Trophoblast cell (in vitro differentiated cells and primary cell): ENCODE data around the gene ACTR3.
"Not testable (repeated sequence)": the region's sequence is repeated elsewhere in the genome, so short reads cannot be mapped to it uniquely, and the experiment has no call there.

Experiments
- DNase-seq, 2 donors: peaks; one replicate each; pipeline ENCODE4 v3.0.0-alpha.2; 2016
- H2AFZ ChIP-seq: 2 replicates; pipeline ENCODE4 v1.6.1; 2013; ENCODE audit warnings: low read length, moderate library complexity, mild to moderate bottlenecking; ENCODE audit not compliant: insufficient read depth, poor library complexity
- H2AK5ac ChIP-seq: 2 replicates; pipeline ENCODE4 v1.6.1; 2013; ENCODE audit warnings: mild to moderate bottlenecking, low read length
- H2BK120ac ChIP-seq: 2 replicates; pipeline ENCODE4 v1.6.1; 2013; ENCODE audit warnings: low read length, mild to moderate bottlenecking, moderate library complexity; ENCODE audit not compliant: insufficient read depth, poor library complexity
- H2BK12ac ChIP-seq: 2 replicates; pipeline ENCODE4 v1.6.1; 2013; ENCODE audit warnings: mild to moderate bottlenecking, low read length, moderate library complexity
- H2BK5ac ChIP-seq: 2 replicates; pipeline ENCODE4 v1.6.1; 2013; ENCODE audit warnings: low read length, low read depth, moderate library complexity, mild to moderate bottlenecking; ENCODE audit not compliant: poor library complexity
- H3K14ac ChIP-seq: 2 replicates; pipeline ENCODE4 v1.6.1; 2013; ENCODE audit warnings: mild to moderate bottlenecking, low read length
- H3K18ac ChIP-seq: 2 replicates; pipeline ENCODE4 v1.6.1; 2013; ENCODE audit warnings: mild to moderate bottlenecking, low read length
- H3K23ac ChIP-seq: 2 replicates; pipeline ENCODE4 v1.6.1; 2013; ENCODE audit warnings: low read length
- H3K27ac ChIP-seq: 2 replicates; pipeline ENCODE4 v1.5.1; 2013; ENCODE audit warnings: low read depth, mild to moderate bottlenecking, inconsistent platforms, low read length, moderate library complexity
- H3K27me3 ChIP-seq: 2 replicates; pipeline ENCODE4 v1.6.1; 2013; ENCODE audit warnings: inconsistent platforms, mild to moderate bottlenecking, low read length, moderate library complexity; ENCODE audit not compliant: insufficient read depth
- H3K36me3 ChIP-seq, 2 experiments: 1 replicate in 1 of 2; 2 replicates in 1 of 2; pipeline ENCODE4 v1.6.1; 2013; ENCODE audit warnings: low read length in 2 of 2, mild to moderate bottlenecking in 2 of 2, moderate library complexity in 1 of 2; ENCODE audit not compliant: insufficient read depth in 2 of 2, control insufficient read depth in 1 of 2
- H3K4ac ChIP-seq: 2 replicates; pipeline ENCODE4 v1.6.1; 2013; ENCODE audit warnings: low read depth, mild to moderate bottlenecking, low read length, moderate library complexity
- H3K4me1 ChIP-seq, 2 experiments: 1 replicate in 1 of 2; 2 replicates in 1 of 2; pipeline ENCODE4 v1.6.1; 2013; ENCODE audit warnings: low read length in 2 of 2, mild to moderate bottlenecking in 2 of 2, moderate library complexity in 1 of 2; ENCODE audit not compliant: insufficient read depth in 2 of 2, control insufficient read depth in 1 of 2
- H3K4me2 ChIP-seq: 2 replicates; pipeline ENCODE4 v1.6.1; 2013; ENCODE audit warnings: inconsistent platforms, mild to moderate bottlenecking, low read length, moderate library complexity
- H3K4me3 ChIP-seq: 2 replicates; pipeline ENCODE4 v1.5.1; 2013; ENCODE audit warnings: mild to moderate bottlenecking, low read depth, low read length, inconsistent platforms
- H3K79me1 ChIP-seq: one replicate; pipeline ENCODE4 v1.6.1; 2013; ENCODE audit warnings: low read length
- H3K79me2 ChIP-seq: 2 replicates; pipeline ENCODE4 v1.6.1; 2013; ENCODE audit warnings: low read length, mild to moderate bottlenecking; ENCODE audit not compliant: control insufficient read depth, insufficient read depth, poor library complexity
- H3K9ac ChIP-seq: 2 replicates; pipeline ENCODE4 v1.6.1; 2013; ENCODE audit warnings: mild to moderate bottlenecking, low read length
- H3K9me3 ChIP-seq: 2 replicates; pipeline ENCODE4 v1.6.1; 2013; ENCODE audit warnings: low read depth, mild to moderate bottlenecking, control low read depth, inconsistent platforms, low read length; ENCODE audit not compliant: insufficient read depth
- H4K12ac ChIP-seq: 2 replicates; pipeline ENCODE4 v1.6.1; 2013; ENCODE audit warnings: low read depth, mild to moderate bottlenecking, low read length, moderate library complexity
- H4K8ac ChIP-seq: 2 replicates; pipeline ENCODE4 v1.6.1; 2013; ENCODE audit warnings: low read depth, mild to moderate bottlenecking, low read length, moderate library complexity
- H4K91ac ChIP-seq: one replicate; pipeline ENCODE4 v1.6.1; 2013; ENCODE audit warnings: low read depth, mild to moderate bottlenecking, low read length, moderate library complexity
- WGBS: extraction: QIAGEN DNeasy Blood & Tissue Kit; methylation state at CpG from one replicate; pipeline ENCODE4 v1.1.7; 2013; ENCODE audit warnings: missing lambda C conversion rate; ENCODE audit not compliant: insufficient read length, insufficient coverage; ENCODE audit errors: extremely low coverage; 5-methylcytosine and 5-hydroxymethylcytosine counted together

ACTR3 gene

DNA sequence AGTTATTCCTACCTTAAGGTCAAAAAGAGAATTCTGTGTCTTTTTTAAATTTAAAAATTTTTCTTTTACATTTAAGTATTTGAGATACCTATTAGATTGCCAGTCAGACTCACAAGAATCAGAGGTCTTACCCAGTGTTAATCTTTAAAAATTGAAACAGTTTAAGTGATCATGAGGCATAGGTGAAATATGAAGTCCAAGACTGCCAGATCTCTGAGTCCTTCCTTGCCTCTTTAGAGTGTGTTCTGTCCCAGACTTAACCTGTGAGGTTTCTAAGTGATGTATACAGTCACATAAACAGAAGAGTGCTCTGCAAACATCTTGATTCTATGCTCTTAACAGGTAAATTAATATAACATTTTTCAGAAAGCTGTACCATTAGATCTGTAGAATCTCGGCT, 40.6 kb downstream of the ACTR3 start:
- no peaks in the 10 kb centered on the region for H3K79me1 ChIP-seq
- H3K14ac ChIP-seq = no peak overlapping the region
- H3K9me3 ChIP-seq = no peaks in the 10 kb centered on the region
- H2BK5ac ChIP-seq = no peak overlapping the region
- H3K9ac ChIP-seq = no peak overlapping the region
- no peak overlapping the region for H4K91ac ChIP-seq
- no peaks in the 10 kb centered on the region for H3K4me1 ChIP-seq
- no CpG with 5 or more reads among the region's 1 CpG for WGBS
- no peak overlapping the region for H3K18ac ChIP-seq
- H3K4ac ChIP-seq = no peak overlapping the region
- peaks cover 10 to 13% of the 10 kb centered on the region in 2 experiments for H3K36me3 ChIP-seq
- H3K4me3 ChIP-seq = no peak overlapping the region
- no peak overlapping the region for H3K23ac ChIP-seq
- no peaks in the 10 kb centered on the region for H3K79me2 ChIP-seq
- H4K12ac ChIP-seq = no peak overlapping the region
- H3K27ac ChIP-seq = no peak overlapping the region
- no peak overlapping the region for H2BK120ac ChIP-seq
- H3K27me3 ChIP-seq = no peaks in the 10 kb centered on the region
- peak; percentile 24 to 43 for DNase-seq
- H3K4me2 ChIP-seq = no peak overlapping the region
- no peak overlapping the region for H2AK5ac ChIP-seq
- no peak overlapping the region for H2AFZ ChIP-seq
- H4K8ac ChIP-seq = no peak overlapping the region
- no peak overlapping the region for H2BK12ac ChIP-seq

DNA sequence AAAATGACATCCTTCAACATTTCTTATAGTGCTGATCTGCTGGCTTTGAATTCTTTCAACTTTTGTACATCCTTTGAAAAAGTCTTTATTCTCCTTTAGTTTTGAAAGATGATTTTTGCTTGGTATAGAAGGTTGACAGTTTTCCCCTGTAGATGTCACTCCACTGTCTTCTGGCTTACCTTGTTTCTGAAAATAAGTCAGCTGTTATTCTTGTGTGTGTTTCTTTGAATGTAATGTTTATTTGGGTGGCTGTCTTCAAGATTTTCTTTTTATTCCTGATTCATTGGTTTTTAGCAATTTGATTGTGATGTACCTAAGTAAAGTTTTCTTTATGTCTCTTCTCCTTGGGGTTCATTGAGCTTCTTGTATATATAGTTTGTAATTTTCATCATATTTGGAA, 47.6 kb downstream of the ACTR3 start:
- Histone ChIP-seq H3K9ac (no peak overlapping the region), H3K27ac (no peak overlapping the region), H3K14ac (no peak overlapping the region), H4K91ac (no peak overlapping the region), H4K8ac (no peak overlapping the region), H4K12ac (no peak overlapping the region), H3K79me2 (no peaks in the 10 kb centered on the region), H3K4me3 (no peak overlapping the region), H3K9me3 (no peaks in the 10 kb centered on the region), H2AK5ac (no peak overlapping the region), H3K23ac (no peak overlapping the region), H3K4me1 (no peaks in the 10 kb centered on the region), H2BK12ac (no peak overlapping the region), H3K4ac (no peak overlapping the region), H2AFZ (no peak overlapping the region), H2BK120ac (no peak overlapping the region), H3K36me3 (peaks cover 11 to 14% of the 10 kb centered on the region in 2 experiments), H3K27me3 (no peaks in the 10 kb centered on the region), H3K79me1 (no peaks in the 10 kb centered on the region), H2BK5ac (no peak overlapping the region), H3K4me2 (no peak overlapping the region), H3K18ac (no peak overlapping the region)
- DNase-seq = no peak

DNA sequence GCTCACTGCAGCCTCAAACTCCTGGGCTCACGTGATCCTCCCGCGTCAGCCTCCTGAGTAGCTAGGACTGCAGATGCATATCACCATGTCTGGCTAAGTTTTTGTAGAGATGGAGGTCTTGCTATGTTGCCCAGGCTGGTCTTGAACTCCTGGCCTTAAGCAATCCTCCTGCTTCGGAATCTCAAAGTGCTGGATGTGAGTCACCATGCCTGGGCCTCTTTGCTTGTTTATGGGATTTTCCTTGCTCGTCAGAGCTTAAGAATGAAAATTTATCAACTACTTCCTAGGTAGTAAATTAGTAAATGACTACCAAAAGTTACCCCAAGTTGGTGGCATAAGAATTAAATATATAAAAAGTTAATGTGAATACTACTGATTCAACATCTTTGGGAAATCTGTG, 51.0 kb downstream of the ACTR3 start:
- H4K8ac ChIP-seq = no peak overlapping the region
- H3K4me2 ChIP-seq = no peak overlapping the region
- H3K79me2 ChIP-seq = no peaks in the 10 kb centered on the region
- no peak overlapping the region for H2BK12ac ChIP-seq
- H3K9ac ChIP-seq = no peak overlapping the region
- H3K4me1 ChIP-seq = no peaks in the 10 kb centered on the region
- H2AK5ac ChIP-seq = no peak overlapping the region
- H3K18ac ChIP-seq = no peak overlapping the region
- H3K14ac ChIP-seq = no peak overlapping the region
- WGBS = no CpG with 5 or more reads among the region's 5 CpGs
- H4K91ac ChIP-seq = no peak overlapping the region
- no peaks in the 10 kb centered on the region for H3K9me3 ChIP-seq
- peaks cover 6 to 11% of the 10 kb centered on the region in 2 experiments for H3K36me3 ChIP-seq
- no peak overlapping the region for H3K4ac ChIP-seq
- no peaks in the 10 kb centered on the region for H3K79me1 ChIP-seq
- H3K27ac ChIP-seq = no peak overlapping the region
- H2BK5ac ChIP-seq = no peak overlapping the region
- no peak overlapping the region for H2AFZ ChIP-seq
- DNase-seq = peak; percentile 21 to 46
- no peaks in the 10 kb centered on the region for H3K27me3 ChIP-seq
- no peak overlapping the region for H3K4me3 ChIP-seq
- H2BK120ac ChIP-seq = no peak overlapping the region
- H3K23ac ChIP-seq = no peak overlapping the region
- H4K12ac ChIP-seq = no peak overlapping the region

DNA sequence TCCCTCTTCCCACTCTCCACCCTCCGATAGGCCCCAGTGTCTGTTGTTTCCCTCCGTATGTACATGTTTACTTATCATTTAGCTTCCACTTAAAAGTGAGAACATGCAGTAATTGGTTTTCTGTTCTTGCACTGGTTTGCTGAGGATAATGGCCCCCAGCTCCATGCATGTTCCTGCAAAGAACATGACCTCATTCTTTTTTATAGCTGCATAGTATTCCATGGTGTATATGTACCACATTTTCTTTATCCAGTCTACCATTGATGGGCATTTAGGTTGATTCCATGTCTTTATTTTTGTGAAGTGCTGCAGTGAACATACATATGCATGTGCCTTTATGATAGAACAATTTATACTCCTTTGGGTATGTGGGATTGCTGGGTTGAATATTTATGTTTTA, 55.9 kb downstream of the ACTR3 start:
- H3K4ac ChIP-seq, H2BK5ac ChIP-seq, H3K27ac ChIP-seq, H3K23ac ChIP-seq, H3K27me3 ChIP-seq, H4K8ac ChIP-seq, H2AK5ac ChIP-seq, H3K4me3 ChIP-seq, H2BK12ac ChIP-seq, H3K14ac ChIP-seq, H2AFZ ChIP-seq, H4K12ac ChIP-seq, H3K79me2 ChIP-seq, H3K18ac ChIP-seq, H3K79me1 ChIP-seq, H3K9ac ChIP-seq, H3K4me1 ChIP-seq, H4K91ac ChIP-seq, H3K9me3 ChIP-seq, H3K4me2 ChIP-seq, DNase-seq, H2BK120ac ChIP-seq: not testable (repeated sequence)
- peaks cover 13 to 17% of the 10 kb centered on the region in 2 experiments for H3K36me3 ChIP-seq
- WGBS = no CpG with 5 or more reads among the region's 2 CpGs
